HG02840 (cell line): Measurements from ENCODE around the gene PCSK1N.
"Not testable (repeated sequence)": the region's sequence is repeated elsewhere in the genome, so short reads cannot be mapped to it uniquely, and the experiment has no call there.

Experiments
- ATAC-seq: cut with Tn5 transposase; IDR thresholded peaks from one replicate; pipeline ENCODE4 v1.9.1; 2021; ENCODE audit warnings: mild to moderate bottlenecking, moderate library complexity, moderate number of reproducible peaks; ENCODE audit not compliant: unreplicated experiment, low FRiP score

PCSK1N gene

DNA sequence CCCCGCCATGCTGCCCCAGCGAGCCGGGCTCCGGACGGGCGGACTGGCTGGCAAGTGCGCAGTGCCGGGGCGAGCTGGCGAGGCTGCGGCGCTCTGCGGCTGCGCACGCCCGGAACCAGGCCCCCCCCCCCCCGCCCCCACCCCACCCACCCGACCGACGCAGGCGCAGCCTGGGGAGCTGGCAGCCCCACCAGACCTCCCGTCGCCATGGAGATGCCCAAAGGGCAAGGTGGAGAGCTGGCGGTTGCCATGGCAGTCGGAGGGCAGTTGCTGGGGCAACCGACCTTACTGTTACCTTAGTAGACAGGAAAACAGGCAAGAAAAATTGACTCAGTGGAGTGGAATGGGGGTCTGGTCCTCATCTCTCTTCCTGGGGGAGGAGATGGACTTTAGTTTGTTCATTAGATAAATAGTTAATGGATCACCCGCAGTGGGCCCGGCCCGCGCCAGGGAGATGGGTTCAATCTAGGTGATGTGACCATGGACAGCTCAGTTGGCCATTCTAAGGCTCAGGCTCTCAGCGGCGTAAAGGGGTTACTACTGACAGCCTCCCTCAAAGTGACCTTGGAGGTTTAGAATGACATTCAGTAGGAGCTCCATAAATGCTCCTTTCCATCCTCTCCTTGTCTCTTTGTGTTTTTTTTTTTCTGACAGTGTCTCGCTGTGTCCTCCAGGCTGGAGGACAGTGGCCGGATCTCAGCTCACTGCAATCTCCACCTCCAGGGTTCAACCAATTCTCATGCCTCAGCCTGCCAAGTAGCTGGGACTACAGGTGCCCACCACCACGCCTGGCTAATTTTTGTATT lies at the start of gene PCSK1N:
Gene PCSK1N (minus strand): TSS at position 87 of the 806 bp plus-strand sequence. CDS start 78 bp downstream, at position 9.
- ATAC-seq = no peak

- ATAC-seq = no peak
These were observed 48.3 kb upstream of the PCSK1N start for GRCh38 chrX:48883729-48884128.

DNA sequence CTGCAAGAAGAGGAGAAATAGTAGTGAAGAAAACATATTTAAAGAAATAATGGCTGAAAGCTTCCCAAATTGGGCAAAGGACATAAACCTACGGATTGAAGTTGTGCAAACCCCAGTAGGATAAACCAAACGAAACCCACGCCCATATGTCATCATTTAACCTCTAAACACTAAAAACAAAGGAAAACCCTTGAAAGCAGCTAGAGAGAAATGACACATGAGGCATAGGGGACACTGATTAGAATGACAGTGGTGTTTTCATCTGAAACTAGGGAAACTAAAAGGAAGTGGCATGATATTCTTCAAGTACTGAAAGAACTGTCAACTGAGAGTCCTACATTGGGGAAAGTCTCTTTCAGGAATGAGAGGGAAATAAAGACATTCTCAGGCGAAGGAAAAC lies 41.5 kb upstream of the PCSK1N start:
- ATAC-seq = not testable (repeated sequence)

DNA sequence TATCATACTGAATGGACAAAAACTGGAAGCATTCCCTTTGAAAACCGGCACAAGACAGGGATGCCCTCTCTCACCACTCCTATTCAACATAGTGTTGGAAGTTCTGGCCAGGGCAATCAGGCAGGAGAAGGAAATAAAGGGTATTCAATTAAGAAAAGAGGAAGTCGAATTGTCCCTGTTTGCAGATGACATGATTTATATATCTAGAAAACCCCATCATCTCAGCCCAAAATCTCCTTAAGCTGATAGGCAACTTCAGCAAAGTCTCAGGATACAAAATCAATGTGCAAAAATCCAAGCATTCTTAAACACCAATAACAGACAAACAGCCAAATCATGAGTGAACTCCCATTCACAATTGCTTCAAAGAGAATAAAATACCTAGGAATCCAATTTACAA lies 36.6 kb upstream of the PCSK1N start:
- not testable (repeated sequence) for ATAC-seq

DNA sequence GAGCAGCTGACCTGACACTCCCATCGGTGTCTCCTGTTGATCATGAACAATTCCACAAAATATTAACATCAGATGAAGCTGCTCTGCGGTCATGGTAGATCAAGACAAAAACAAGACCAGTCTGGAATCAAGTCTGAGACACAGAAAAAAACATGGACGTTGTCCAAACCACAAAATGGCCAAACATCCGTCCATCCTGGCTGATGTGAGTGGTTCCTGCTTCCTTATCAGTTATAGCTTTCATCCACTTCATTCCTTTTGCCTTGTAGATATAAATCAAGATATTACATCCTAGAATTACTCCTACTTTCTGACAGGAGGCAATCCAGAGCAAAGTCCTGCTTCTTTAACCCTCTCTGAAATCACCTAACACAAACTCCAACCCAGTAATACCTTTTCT lies 28.8 kb upstream of the PCSK1N start:
- ATAC-seq = no peak

GRCh38 chrX:48854898-48855297 lies 19.5 kb upstream of the PCSK1N start:
- no peak for ATAC-seq

GRCh38 chrX:48854121-48854804 lies 18.9 kb upstream of the PCSK1N start:
- ATAC-seq = not testable (repeated sequence)

GRCh38 chrX:48853494-48853893 lies 18.1 kb upstream of the PCSK1N start:
- ATAC-seq = not testable (repeated sequence)

GRCh38 chrX:48852857-48853256 lies 17.4 kb upstream of the PCSK1N start:
- ATAC-seq = no peak

DNA sequence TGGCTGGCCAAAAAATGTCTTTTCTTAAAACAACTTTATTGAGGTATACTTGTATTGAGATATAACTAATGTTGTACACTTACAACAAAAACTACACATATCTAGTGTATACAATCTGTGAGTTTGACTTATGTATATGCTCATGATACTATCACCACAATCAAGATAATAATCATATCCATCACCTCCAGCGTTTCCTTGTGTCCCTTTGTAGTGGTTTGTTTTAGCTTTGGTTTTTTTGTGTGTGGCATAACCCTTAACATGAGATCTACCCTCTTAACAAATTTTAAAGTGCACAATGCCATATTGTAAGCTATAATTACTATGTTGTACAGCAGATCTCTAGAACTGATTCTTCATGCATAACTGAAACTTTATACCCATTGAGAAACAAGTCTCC lies 13.4 kb upstream of the PCSK1N start:
- ATAC-seq = no peak

- no peak for ATAC-seq
These were observed 4.3 kb upstream of the PCSK1N start for GRCh38 chrX:48839686-48840085.

- no peak for ATAC-seq
These were observed 1.1 kb downstream of the PCSK1N start for GRCh38 chrX:48834383-48834709.

DNA sequence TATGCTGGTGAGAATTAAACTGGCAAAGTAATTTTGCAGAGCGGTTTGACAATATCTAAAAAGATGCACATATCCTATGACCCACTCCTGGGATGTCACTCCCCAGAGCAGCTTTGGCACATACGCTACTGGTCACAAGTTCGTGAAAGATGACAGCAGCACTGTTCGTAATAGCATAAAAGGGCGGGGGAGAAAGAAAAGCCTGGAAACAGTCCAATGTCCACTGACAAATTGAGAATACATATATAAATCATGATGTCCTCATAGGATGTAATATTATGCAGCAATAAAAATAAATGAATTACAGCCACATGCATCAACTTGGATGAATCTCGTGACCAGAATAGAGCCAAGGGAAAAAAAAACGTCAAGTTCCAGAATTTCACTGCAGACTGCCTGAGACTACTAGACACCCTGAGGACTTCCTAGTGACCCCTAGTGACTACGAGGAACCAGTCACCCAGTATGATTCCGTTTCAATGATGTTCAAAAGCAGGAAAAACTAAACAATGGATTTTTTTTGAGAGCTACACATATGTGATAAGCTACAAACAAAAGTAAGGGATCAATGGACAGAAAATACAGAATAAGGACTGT lies 1.8 kb downstream of the PCSK1N start:
- ATAC-seq = no peak

DNA sequence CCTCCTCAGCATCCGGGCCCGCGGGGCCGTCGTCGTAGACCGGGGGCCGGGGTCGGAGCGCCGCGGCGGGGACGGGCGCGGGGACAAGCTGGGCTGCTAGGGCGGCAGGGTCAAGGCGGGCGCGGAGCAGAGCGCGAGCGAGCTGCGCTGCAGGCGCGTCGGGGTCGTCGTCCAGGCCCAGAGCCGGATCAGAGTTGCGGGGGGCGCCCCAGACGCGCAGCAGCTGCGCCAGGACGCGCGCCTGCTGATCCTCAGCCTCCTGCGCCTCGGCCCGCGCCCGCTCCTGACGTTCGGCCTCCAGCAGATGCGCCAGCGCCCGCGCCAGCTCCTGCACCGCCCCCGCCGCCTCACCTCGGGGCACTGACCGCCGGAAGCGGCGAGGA lies 3.5 kb downstream of the PCSK1N start:
- no peak for ATAC-seq

DNA sequence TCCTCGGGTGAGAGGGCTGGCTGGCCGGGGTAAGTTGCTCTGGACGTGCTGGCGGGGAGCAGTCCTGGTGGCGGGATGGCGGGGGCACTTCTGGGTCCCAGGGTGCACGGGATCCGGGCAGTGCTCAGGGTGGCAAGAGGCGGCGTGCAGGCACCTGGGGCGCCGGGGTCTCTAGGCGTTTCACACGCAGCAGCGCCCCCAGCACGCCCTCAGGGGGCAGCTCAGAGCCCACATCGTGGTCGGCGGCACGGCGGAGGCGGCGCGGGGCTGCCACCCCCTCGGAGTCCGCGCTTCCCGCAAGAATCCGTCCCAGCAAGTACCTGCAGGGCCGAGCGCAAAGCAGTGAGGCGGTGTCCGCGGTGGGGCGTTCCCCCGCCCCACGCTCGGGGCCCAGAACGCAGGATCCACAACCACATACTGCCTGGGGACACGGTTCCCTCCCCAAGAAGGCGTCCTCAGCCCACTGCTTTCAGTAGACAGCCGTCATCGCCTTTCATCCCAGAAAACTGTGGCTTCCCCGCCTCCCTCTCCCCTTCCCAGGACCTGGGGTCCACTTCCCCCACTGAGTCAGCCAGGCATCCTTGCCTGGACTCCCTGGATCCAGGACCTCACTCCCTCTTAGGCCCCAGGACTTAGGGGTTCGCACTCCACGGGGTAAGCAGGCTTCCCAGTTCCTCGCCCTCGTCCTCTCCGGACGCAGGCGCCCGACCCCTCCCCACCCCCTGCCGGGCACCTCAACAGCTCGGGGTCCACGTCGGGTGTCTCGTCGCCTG lies 4.1 kb downstream of the PCSK1N start:
- no peak for ATAC-seq

GRCh38 chrX:48829016-48829735 lies 6.2 kb downstream of the PCSK1N start:
- no peak for ATAC-seq

DNA sequence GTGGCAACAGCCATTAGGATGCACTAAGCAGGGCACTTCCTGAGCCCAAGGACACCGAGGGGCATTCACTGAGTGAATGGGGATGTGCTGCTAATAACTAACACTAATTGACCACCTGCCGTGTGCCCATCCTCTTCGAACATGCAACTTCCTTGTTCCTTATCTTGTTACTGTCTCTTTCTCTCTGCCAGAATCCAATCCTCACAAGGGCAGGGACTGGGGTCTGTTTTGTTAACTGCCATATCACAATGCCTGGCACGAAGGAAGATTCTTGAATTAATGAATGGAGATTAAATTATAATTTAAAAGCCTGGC lies 7.8 kb downstream of the PCSK1N start:
- no peak for ATAC-seq

DNA sequence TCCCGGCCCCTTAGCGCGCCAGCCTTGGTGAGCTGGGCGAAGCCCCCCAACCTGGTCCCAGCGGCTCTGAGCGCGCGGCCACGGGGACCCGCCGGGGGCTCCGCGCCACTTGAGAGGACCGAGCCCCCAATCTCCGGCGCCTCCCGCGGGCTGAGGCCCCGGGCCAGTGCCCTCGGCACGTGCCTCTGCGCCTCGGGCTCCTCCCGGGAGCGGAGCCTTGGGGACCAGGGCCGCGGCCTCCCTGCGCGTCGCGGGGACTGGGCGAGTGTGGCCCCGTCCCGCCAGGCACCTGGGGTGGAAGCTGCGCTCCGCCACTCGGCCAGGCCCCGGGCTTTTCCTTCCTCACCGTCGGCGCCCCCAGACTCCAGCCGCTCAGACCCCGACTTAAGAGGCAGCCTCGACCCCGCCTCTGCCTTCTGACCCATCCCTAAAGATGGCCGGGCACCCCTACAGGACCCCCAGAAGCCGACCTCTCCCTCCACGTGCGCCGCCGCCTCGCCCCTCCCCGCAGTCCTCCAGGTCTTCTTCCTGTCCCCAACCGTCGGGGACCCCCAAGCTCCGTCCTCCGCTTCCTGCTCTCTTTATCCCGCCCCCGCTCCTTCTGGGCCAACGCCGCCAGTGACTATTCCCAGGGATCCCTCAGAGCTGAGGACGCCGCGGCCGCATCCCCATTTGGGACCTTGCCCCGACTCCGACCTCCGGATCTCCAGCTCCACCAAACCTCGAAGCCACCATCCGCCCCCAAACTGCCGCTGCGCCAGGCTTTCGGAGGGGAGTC lies 8.3 kb downstream of the PCSK1N start:
- no peak for ATAC-seq

GRCh38 chrX:48826135-48826875 lies 9.1 kb downstream of the PCSK1N start, which contains the start of gene ERAS:
ERAS (plus strand) TSS chrX:48826513; CDS start chrX:48829124, 2,611 bp downstream.
- ATAC-seq = no peak
